ENCODE measurements around the gene LOX.

DNA sequence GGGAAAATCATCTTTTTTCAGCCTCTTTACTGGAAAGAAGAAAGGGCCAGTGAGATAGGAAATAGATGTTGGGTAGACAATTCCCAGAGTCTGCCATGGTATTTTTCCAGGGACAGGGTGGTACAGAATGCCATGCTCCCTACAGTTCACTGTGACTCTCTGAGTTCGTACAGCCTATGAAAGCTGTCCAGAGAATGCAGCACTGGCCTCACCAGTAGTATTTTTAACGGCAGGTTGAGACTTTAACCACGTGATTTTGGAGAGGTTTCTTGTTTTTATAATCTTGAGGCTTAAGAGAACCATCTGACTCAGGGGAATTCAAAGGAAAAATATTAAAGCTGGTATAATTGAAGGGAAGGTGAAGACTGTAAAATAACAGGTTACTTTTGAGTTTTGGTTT lies 41.1 kb upstream of the LOX start:
- TF ChIP-seq TEAD4 (IDR thresholded peaks at IDR 0.05) (no peak), YY1 (IDR thresholded peaks at IDR 0.05; ENCODE audit: low read depth) (no peak), RAD21 (IDR thresholded peaks at IDR 0.05; ENCODE audit: low read depth) (no peak), CEBPB (IDR thresholded peaks at IDR 0.05) (no peak), NFIC (IDR thresholded peaks at IDR 0.05) (no peak), ZBTB7A (IDR thresholded peaks at IDR 0.05; ENCODE audit: low read depth) (no peak), EP300 (IDR thresholded peaks at IDR 0.05; ENCODE audit: borderline replicate concordance) (no peak), TAF1 (IDR thresholded peaks at IDR 0.05; ENCODE audit: low read depth) (no peak), CREB1 (IDR thresholded peaks at IDR 0.05; ENCODE audit: low read depth) (no peak), EGR1 (IDR thresholded peaks at IDR 0.05) (no peak), FOXM1 (IDR thresholded peaks at IDR 0.05; ENCODE audit: borderline replicate concordance, low read depth) (no peak)
- TF ChIP-seq, protein P1, sequence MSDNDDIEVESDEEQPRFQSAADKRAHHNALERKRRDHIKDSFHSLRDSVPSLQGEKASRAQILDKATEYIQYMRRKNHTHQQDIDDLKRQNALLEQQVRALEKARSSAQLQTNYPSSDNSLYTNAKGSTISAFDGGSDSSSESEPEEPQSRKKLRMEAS (IDR thresholded peaks at IDR 0.05) = no peak
- TF ChIP-seq, protein P2, sequence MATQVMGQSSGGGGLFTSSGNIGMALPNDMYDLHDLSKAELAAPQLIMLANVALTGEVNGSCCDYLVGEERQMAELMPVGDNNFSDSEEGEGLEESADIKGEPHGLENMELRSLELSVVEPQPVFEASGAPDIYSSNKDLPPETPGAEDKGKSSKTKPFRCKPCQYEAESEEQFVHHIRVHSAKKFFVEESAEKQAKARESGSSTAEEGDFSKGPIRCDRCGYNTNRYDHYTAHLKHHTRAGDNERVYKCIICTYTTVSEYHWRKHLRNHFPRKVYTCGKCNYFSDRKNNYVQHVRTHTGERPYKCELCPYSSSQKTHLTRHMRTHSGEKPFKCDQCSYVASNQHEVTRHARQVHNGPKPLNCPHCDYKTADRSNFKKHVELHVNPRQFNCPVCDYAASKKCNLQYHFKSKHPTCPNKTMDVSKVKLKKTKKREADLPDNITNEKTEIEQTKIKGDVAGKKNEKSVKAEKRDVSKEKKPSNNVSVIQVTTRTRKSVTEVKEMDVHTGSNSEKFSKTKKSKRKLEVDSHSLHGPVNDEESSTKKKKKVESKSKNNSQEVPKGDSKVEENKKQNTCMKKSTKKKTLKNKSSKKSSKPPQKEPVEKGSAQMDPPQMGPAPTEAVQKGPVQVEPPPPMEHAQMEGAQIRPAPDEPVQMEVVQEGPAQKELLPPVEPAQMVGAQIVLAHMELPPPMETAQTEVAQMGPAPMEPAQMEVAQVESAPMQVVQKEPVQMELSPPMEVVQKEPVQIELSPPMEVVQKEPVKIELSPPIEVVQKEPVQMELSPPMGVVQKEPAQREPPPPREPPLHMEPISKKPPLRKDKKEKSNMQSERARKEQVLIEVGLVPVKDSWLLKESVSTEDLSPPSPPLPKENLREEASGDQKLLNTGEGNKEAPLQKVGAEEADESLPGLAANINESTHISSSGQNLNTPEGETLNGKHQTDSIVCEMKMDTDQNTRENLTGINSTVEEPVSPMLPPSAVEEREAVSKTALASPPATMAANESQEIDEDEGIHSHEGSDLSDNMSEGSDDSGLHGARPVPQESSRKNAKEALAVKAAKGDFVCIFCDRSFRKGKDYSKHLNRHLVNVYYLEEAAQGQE (IDR thresholded peaks at IDR 0.05; ENCODE audit: low read depth) = no peak
- TF ChIP-seq, protein P3, sequence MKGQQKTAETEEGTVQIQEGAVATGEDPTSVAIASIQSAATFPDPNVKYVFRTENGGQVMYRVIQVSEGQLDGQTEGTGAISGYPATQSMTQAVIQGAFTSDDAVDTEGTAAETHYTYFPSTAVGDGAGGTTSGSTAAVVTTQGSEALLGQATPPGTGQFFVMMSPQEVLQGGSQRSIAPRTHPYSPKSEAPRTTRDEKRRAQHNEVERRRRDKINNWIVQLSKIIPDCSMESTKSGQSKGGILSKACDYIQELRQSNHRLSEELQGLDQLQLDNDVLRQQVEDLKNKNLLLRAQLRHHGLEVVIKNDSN (IDR thresholded peaks at IDR 0.05) = no peak
